Common myeloid progenitor, CD34-positive (primary cell): ENCODE measurements around the gene TMEM256. TPM values are rescaled to one million over a fixed set of nuclear protein-coding genes. Genes with fewer than 3 reads are reported as not detected.

Source experiments
- CTCF ChIA-PET: fragments of 350-600 bp; sonication (Branson Sonifier 250); formaldehyde crosslinking; loops from one replicate; lab custom pipeline; 2021; ENCODE audit warnings: antibody characterized with exemption; lab: Charles Lee
- POLR2A ChIA-PET: fragments of 350-600 bp; sonication (Branson Sonifier 250); formaldehyde crosslinking; loops from one replicate; lab custom pipeline; 2021; ENCODE audit warnings: antibody characterized with exemption; lab: Charles Lee
- DNase-seq, 3 donors: peaks; one replicate each; pipeline versions ENCODE4 v3.0.0 to v3.0.0-alpha.2; 2013
- H3K27ac ChIP-seq, 2 experiments: 1 replicate in 1 of 2; 2 replicates in 1 of 2; pipeline ENCODE4 v1.7.0; 2013; ENCODE audit warnings: inconsistent platforms in 2 of 2, low read length in 2 of 2, mild to moderate bottlenecking in 2 of 2, low read depth in 1 of 2, moderate library complexity in 1 of 2; ENCODE audit not compliant: severe bottlenecking in 2 of 2, insufficient read depth in 1 of 2, poor library complexity in 1 of 2
- H3K27me3 ChIP-seq, 5 experiments: replicated peaks in 2 of 5; 1 replicate in 3 of 5; 2 replicates in 2 of 5; pipeline versions ENCODE4 v1.6.1 to v1.7.0; 2013; ENCODE audit warnings: low read length in 4 of 5, mild to moderate bottlenecking in 2 of 5, moderate library complexity in 2 of 5, inconsistent platforms in 1 of 5; ENCODE audit not compliant: insufficient read depth in 5 of 5, control insufficient read depth in 4 of 5
- H3K36me3 ChIP-seq, 4 experiments: 1 replicate in 2 of 4; 2 replicates in 2 of 4; pipeline versions ENCODE4 v1.6.1 to v1.7.0; 2013; ENCODE audit warnings: low read length in 3 of 4, control low read depth in 1 of 4, mild to moderate bottlenecking in 1 of 4; ENCODE audit not compliant: control insufficient read depth in 4 of 4, insufficient read depth in 4 of 4
- H3K4me1 ChIP-seq, 4 experiments: 1 replicate in 3 of 4; 2 replicates in 1 of 4; pipeline versions ENCODE4 v1.6.1 to v1.7.1; 2013; ENCODE audit warnings: low read length in 3 of 4, mild to moderate bottlenecking in 3 of 4, control low read depth in 1 of 4, inconsistent platforms in 1 of 4, moderate library complexity in 1 of 4; ENCODE audit not compliant: control insufficient read depth in 4 of 4, insufficient read depth in 4 of 4; ENCODE audit errors: control extremely low read depth in 1 of 4
- H3K4me3 ChIP-seq, 7 experiments: 1 replicate in 4 of 7; 2 replicates in 3 of 7; pipeline versions ENCODE4 v1.5.1 to v1.7.0; 2013; ENCODE audit warnings: mild to moderate bottlenecking in 7 of 7, low read length in 6 of 7, moderate library complexity in 6 of 7, inconsistent platforms in 2 of 7, low read depth in 2 of 7, control low read depth in 1 of 7; ENCODE audit not compliant: insufficient read depth in 4 of 7, control insufficient read depth in 1 of 7; ENCODE audit errors: extremely low read depth in 1 of 7
- H3K9me3 ChIP-seq, 5 experiments: 1 replicate in 4 of 5; 2 replicates in 1 of 5; pipeline versions ENCODE4 v1.6.1 to v1.7.1; 2013; ENCODE audit warnings: low read length in 4 of 5, mild to moderate bottlenecking in 2 of 5, inconsistent platforms in 1 of 5, low read depth in 1 of 5, moderate library complexity in 1 of 5; ENCODE audit not compliant: control insufficient read depth in 4 of 5, insufficient read depth in 2 of 5; ENCODE audit errors: control extremely low read depth in 1 of 5
- WGBS: methylation state at CpG from one replicate; pipeline ENCODE4 v1.1.5; 2013; ENCODE audit not compliant: insufficient coverage; 5-methylcytosine and 5-hydroxymethylcytosine counted together
- polyA plus RNA-seq: library from polyadenylated mRNA; unstranded; fragments of 120-200 nt; gene quantifications from one replicate; pipeline ENCODE4 v1.2.1, GENCODE V29; 2013

TMEM256 gene
- 101 TPM for polyA plus RNA-seq

GRCh38 chr17:7403977-7404736 lies at the start of gene TMEM256:
TSS of gene TMEM256 (minus strand) at chr17:7404097. CDS start at chr17:7404084, 13 bp downstream.
- no peaks in the 10 kb centered on the region for H3K9me3 ChIP-seq
- ChIA-PET CTCF (interaction anchor here (1.4 to 2.2 kb wide), 3 partner anchors 10 to 32 kb away, joined by 4 to 7 read pairs (median 5); partner anchors contain the start of gene PLSCR3), POLR2A (interaction anchor here (0.6 to 1.5 kb wide), 4 partner anchors 81 to 91 kb away, joined by 3 to 7 read pairs (median 6); partner anchors contain the start of gene POLR2A)
- peaks cover 0 to 4% (median 0%) of the 10 kb centered on the region in 4 experiments for H3K36me3 ChIP-seq
- H3K27ac ChIP-seq: peak within 1 kb of the TSS in 1 of 2 experiments; percentile 70
- WGBS: 0% methylated on average over 33 of the region's 49 CpGs
- H3K4me3 ChIP-seq: peak within 1 kb of the TSS; percentile 68 to 93 (median 85)
- DNase-seq: peak; percentile 98 to 99 (median 99)
- H3K4me1 ChIP-seq: peaks cover 0 to 36% (median 25%) of the 10 kb centered on the region in 4 experiments
- peaks cover 0 to 5% (median 4%) of the 10 kb centered on the region in 5 experiments for H3K27me3 ChIP-seq

- Histone ChIP-seq H3K4me3 (no peak overlapping the region), H3K4me1 (peaks cover 3 to 19% (median 16%) of the 10 kb centered on the region in 4 experiments), H3K27me3 (peaks cover 4 to 50% (median 28%) of the 10 kb centered on the region in 5 experiments), H3K27ac (no peak overlapping the region), H3K9me3 (no peaks in the 10 kb centered on the region), H3K36me3 (no peaks in the 10 kb centered on the region)
- DNase-seq: no peak
- POLR2A ChIA-PET: interaction anchor here (2.0 kb wide), 1 partner anchor 36 kb away, joined by 6 read pairs; the partner anchor contains the start of gene POLR2A
- CTCF ChIA-PET: interaction anchor here (1.9 kb wide), 1 partner anchor 12 kb away, joined by 6 read pairs; no protein-coding TSS in a partner anchor
- 95% methylated on average over 4 of the region's 7 CpGs for WGBS
These were observed 44.6 kb upstream of the TMEM256 start for GRCh38 chr17:7448461-7448860.

GRCh38 chr17:7445619-7445968 lies 41.7 kb upstream of the TMEM256 start:
- ChIA-PET CTCF (interaction anchor here (1.0 to 2.4 kb wide), 4 partner anchors 9 to 115 kb away, joined by 3 to 10 read pairs (median 4); no protein-coding TSS in a partner anchor), POLR2A (interaction anchor here (0.6 to 1.5 kb wide), 5 partner anchors 10 to 41 kb away, joined by 3 to 4 read pairs (median 3); partner anchors contain the start of gene POLR2A)
- DNase-seq: peak in 2 of 3 donors; percentile 45 to 56

GRCh38 chr17:7444682-7445618 lies 41.1 kb upstream of the TMEM256 start, which contains the start of gene CHRNB1:
TSS of gene CHRNB1 (plus strand) at chr17:7445061. CDS start at chr17:7445128, 67 bp downstream.
- DNase-seq: peak in 2 of 3 donors; percentile 64 to 72
- under 1% methylated on average over 50 of the region's 51 CpGs for WGBS
- Histone ChIP-seq H3K27me3 (peaks cover 4 to 73% (median 37%) of the 10 kb centered on the region in 5 experiments), H3K36me3 (no peaks in the 10 kb centered on the region), H3K27ac (no peak within 1 kb of the TSS), H3K9me3 (no peaks in the 10 kb centered on the region), H3K4me1 (peaks cover 3 to 32% (median 29%) of the 10 kb centered on the region in 4 experiments), H3K4me3 (peak within 1 kb of the TSS; percentile 23 to 74 (median 61))
- ChIA-PET POLR2A (interaction anchor here (0.7 to 1.6 kb wide), 5 partner anchors 11 to 41 kb away, joined by 3 to 5 read pairs (median 3); partner anchors contain the start of gene POLR2A), CTCF (interaction anchor here (0.6 to 5.6 kb wide), 6 partner anchors 9 to 1019 kb away, joined by 3 to 40 read pairs (median 4); no protein-coding TSS in a partner anchor)

More at GRCh38 chr17:7445619-7445968, 41.7 kb upstream of the TMEM256 start:
- H3K36me3 ChIP-seq: no peaks in the 10 kb centered on the region
- H3K9me3 ChIP-seq: no peaks in the 10 kb centered on the region
- H3K27me3 ChIP-seq: peaks cover 4 to 68% (median 37%) of the 10 kb centered on the region in 5 experiments
- peaks cover 3 to 26% (median 23%) of the 10 kb centered on the region in 4 experiments for H3K4me1 ChIP-seq
- 0% methylated on average over 11 of the region's 16 CpGs for WGBS
- no peak overlapping the region for H3K27ac ChIP-seq
- peak overlapping the region; percentile 23 to 74 (median 61) for H3K4me3 ChIP-seq

GRCh38 chr17:7443499-7444485 lies 39.9 kb upstream of the TMEM256 start:
- peaks cover 3 to 44% (median 38%) of the 10 kb centered on the region in 4 experiments for H3K4me1 ChIP-seq
- H3K27me3 ChIP-seq: peaks cover 4 to 84% (median 40%) of the 10 kb centered on the region in 5 experiments
- DNase-seq: no peak
- H3K9me3 ChIP-seq: no peaks in the 10 kb centered on the region
- WGBS: 80% methylated on average over 5 of the region's 7 CpGs
- H3K27ac ChIP-seq: no peak overlapping the region
- H3K36me3 ChIP-seq: no peaks in the 10 kb centered on the region
- ChIA-PET POLR2A (interaction anchor here (0.5 to 1.6 kb wide), 3 partner anchors 12 to 21 kb away, joined by 3 to 5 read pairs (median 3); no protein-coding TSS in a partner anchor), CTCF (interaction anchor here (0.9 to 5.6 kb wide), 4 partner anchors 11 to 64 kb away, joined by 4 to 40 read pairs (median 6); no protein-coding TSS in a partner anchor)
- H3K4me3 ChIP-seq: no peak overlapping the region
